GM23248 (cell line): ENCODE results near the gene ODAD2.

Source experiments
- EZH2 ChIP-seq: fragments of 200-600 bp; sonication (generic); IDR thresholded peaks from 2 replicates; pipeline ENCODE4 v1.6.1; 2018; ENCODE audit warnings: antibody characterized with exemption, mild to moderate bottlenecking; ENCODE audit not compliant: insufficient read depth, poor library complexity, severe bottlenecking
- EZH2phosphoT487 ChIP-seq: fragments of 200-600 bp; sonication (generic); IDR thresholded peaks from 2 replicates; pipeline ENCODE4 v1.6.1; 2018; ENCODE audit warnings: antibody characterized with exemption, moderate library complexity, mild to moderate bottlenecking, low read depth; ENCODE audit not compliant: insufficient read depth

GRCh38 chr10:27884185-27884641 lies 114.7 kb downstream of the ODAD2 start:
- TF ChIP-seq EZH2 (no peak), EZH2phosphoT487 (no peak)
